Renal cortical epithelial cell (primary cell): ENCODE data around the gene FTH1. TPM values are rescaled to one million over a fixed set of nuclear protein-coding genes. Genes with fewer than 3 reads are reported as not detected.
A peak's percentile ranks its signal among the peaks of the same experiment; 100 is the strongest.
"Not testable (repeated sequence)": the region's sequence is repeated elsewhere in the genome, so short reads cannot be mapped to it uniquely, and the experiment has no call there.

ENCODE experiments used
- DNase-seq: peaks from one replicate; pipeline ENCODE4 v3.0.0-alpha.2; 2011; ENCODE audit warnings: low read depth
- total RNA-seq: library from RNA; depleted of rRNA; stranded (reverse); fragments of >200 nt; gene quantifications from 2 replicates; pipeline ENCODE4 v1.2.3, GENCODE V29; 2014

FTH1 gene
- total RNA-seq, 1 donor from 2014 or later: 5,018 TPM

DNA sequence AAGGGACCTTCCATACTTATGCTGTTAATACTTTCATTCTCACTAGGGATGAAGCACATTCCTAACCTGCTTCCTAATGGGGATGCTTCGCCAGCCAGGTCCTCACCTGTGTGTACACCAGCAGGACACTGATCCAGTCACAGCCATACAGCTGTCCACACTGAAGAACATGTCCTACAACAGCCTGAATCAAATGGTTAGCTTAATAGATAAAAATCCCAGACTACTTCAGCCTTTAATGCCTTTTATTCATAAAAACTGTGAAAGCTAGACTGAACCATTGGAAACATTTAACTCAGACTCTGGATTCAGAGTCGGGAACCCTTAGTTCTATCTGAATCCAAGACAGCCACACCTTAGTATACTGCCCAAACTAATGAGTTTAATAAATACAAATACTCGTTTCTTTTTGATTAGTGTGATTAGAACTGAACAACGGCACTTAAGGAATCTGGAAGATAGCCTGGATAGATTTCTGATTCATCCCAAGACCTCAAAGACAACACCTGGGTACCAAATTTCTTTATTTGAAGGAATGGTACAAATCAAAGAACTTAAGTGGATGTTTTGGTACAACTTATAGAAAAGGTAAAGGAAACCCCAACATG lies 3.3 kb downstream of the FTH1 start:
- no peak for DNase-seq

DNA sequence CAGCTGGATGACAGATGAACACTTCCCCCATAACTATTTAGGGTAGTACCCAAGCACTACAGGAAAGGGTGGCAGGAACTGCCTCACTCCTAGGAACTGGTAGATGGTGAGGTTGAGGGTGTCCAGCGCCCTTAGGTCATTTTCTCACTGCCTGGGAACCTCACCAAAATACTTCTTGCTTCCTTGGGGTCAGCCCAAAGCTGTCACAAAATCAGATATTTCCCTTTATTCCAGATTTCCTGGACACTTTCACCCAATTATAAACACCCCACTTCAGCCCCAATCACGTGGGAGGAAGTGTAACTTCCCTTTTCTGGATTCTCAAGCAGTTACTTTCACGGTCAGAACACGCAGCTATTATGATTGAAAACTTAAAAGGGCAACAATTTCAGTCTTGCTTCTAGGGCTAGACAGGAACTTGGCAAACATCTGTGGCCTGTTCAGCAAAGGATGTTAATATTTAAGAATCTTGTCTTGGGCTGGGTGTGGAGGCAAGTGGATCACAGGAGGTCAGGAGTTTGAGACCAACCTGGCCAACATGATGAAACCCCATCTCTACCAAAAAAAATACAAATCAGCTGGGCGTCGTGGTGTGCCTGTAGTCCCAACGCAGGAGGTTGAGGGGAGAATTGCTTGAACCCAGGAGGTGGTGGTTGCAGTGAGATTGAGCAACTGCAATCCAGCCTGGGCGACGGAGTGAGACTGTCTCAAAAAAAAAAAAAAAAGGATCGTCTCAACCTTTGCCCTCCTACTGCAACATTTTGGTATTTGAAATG lies 4.0 kb downstream of the FTH1 start:
- DNase-seq: peak; percentile 87

DNA sequence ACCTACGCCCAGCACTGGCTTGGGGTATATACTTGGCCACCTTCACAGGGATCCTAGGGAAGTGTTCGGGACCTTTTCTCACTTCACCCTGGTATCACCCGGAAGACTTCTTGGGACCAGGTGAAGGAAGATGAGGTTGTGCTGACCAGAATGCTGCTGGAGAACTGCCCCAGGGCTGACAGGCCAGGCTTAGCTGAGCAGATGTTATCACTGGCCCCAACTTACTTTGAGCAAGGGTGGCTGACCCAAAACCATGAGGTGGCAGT lies 4.5 kb downstream of the FTH1 start:
- peak; percentile 81 for DNase-seq

DNA sequence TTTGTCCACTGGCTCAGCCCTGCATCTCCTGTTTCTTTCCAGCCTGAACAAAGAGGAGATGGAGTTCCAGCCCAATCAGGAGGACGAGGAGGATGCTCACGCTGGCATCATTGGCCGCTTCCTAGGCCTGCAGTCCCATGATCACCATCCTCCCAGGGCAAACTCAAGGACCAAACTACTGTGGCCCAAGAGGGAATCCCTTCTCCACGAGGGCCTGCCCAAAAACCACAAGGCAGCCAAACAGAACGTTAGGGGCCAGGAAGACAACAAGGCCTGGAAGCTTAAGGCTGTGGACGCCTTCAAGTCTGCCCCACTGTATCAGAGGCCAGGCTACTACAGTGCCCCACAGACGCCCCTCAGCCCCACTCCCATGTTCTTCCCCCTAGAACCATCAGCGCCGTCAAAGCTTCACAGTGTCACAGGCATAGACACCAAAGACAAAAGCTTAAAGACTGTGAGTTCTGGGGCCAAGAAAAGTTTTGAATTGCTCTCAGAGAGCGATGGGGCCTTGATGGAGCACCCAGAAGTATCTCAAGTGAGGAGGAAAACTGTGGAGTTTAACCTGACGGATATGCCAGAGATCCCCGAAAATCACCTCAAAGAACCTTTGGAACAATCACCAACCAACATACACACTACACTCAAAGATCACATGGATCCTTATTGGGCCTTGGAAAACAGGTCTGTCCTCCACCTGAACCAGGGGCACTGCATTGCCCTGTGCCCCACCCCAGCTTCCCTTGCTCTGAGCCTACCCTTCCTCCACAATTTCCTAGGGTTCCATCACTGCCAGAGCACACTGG lies 5.0 kb downstream of the FTH1 start:
- peak; percentile 50 for DNase-seq

DNA sequence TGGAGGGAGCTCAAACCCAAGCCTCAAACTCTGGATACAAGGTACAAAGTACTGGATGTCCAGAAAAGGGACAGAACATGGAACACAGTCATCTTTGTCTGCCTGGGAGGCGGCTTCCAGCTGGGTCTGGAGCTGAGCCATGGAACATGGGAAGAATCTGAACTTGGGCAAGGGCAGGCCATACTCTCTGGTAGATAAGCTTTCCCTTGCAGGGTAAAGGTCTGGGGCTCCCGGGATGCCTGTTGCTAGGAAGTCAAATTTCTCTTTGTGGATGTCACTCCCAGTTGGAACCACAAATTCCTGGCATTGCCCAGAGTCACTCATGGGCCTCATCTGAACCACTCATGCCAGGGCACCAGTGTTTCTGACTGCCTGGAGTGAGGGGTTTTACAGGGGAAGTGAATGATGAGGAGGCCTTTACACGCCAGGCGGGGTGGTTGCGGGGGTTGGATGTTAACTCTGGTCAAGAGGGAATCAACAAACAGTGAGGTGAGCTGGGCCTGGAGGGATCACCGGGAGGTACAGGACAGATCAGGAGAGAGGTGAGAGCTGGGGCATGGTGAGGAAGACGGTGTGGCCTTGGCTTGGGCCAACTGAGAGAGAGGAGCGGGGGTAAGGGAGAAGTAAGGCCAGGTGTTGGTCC lies 5.7 kb downstream of the FTH1 start:
- DNase-seq: peak; percentile 89

DNA sequence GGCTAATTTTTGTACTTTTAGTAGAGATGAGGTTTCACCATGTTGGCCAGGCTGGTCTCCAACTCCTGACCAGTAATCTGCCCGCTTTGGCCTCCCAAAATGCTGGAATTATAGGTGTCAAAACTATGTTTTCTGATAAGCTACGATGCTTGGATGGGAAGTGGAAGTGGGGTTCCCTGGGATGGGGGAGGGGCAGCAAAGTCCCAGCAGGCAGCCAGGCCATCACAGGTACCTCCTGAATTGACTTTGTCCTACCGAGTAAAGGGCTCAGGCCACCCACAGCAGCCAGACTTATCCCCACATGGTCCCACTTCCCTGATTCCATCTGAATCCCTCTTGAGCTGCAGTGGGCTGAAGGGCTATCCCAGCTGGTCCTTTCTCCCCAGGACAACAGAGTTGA lies 6.9 kb downstream of the FTH1 start:
- DNase-seq: no peak

DNA sequence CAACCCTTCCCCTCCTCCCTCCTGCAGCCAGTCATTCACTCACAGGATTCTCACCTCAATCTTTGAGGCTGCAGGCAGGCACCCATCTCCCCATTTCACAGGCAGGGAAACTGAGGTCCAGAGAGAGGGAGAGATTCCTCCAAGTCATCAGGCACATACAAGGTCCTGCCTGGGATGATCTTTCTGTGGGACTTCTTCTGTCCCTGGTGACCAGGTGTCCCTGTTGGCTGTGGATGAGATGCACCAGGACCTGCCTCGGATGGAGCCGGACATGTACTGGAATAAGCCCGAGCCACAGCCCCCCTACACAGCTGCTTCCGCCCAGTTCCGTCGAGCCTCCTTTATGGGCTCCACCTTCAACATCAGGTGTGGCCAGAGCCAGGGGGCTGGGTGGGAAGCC lies 7.8 kb downstream of the FTH1 start:
- no peak for DNase-seq

DNA sequence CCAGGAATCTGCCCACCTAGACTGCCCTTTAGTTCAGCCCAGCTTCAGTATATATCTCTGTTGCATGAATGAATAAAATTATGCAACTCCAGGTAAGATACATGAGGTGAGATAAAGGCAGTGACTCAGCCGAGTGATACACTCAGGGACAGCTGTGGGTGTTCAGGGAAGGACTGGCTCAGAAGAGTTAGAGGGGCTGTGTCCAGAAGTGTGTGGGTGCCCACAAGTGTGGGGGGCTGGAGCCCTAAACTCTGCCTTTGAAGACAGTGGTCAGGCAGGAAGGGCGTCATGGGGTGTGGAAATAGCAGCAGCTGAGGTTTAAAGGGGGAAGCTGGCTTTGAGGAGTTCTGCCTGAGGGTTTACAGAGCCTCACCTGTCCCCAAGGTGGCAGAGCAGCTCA lies 8.3 kb downstream of the FTH1 start:
- DNase-seq: no peak

DNA sequence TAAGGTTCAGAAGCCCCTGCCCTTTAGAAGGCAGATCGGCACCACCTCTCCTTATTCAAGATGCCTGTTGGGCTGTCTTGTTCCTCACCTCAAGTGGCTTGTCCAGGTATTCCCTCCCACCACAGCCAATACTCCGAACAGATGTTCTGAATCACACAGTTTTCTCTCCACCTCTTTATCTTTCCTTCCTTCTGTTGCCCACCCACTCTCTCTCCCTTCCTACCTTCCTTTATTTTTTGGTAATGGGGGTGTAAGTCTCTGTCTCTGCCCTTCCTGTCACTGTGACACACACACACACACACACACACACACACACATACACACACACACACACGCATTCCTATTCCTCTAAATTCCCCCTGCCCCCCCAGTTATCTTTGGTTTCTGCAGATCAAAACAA lies 8.8 kb downstream of the FTH1 start:
- no peak for DNase-seq

DNA sequence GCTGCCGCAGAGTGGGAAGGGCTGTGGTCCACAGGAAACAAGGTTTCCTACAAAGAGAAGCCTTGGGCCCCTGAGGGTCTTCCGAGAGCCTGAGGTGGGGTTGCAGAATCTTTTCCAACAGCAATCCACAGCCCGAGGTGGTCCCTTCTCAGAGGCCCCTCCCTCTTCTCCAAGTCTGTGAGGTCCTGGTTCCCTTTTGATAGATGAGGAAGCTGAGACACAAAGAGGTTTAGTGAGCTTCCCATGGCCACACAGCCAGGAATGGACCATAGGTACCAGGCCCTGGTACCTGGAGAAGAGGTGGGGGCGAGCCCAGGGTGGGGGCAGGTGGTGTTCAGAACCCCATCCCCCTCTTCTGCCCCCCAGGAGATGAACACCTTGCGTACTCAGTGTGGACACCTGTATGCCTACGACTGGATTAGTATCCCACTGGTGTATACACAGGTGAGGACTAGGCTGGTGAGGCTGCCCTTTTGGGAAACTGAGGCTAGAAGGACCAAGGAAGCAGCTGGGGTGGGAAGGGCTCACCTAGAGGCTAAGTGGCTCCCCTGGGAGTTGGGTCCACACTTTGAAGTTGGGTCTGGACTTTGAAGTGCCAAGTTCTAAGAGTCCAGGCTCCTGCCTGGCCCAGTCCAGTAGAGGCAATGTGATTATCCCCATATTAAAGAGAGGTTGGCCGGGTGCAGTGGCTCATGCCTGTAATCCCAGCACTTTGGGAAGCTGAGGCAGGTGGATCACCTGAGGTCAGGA lies 10.2 kb downstream of the FTH1 start:
- no peak for DNase-seq

DNA sequence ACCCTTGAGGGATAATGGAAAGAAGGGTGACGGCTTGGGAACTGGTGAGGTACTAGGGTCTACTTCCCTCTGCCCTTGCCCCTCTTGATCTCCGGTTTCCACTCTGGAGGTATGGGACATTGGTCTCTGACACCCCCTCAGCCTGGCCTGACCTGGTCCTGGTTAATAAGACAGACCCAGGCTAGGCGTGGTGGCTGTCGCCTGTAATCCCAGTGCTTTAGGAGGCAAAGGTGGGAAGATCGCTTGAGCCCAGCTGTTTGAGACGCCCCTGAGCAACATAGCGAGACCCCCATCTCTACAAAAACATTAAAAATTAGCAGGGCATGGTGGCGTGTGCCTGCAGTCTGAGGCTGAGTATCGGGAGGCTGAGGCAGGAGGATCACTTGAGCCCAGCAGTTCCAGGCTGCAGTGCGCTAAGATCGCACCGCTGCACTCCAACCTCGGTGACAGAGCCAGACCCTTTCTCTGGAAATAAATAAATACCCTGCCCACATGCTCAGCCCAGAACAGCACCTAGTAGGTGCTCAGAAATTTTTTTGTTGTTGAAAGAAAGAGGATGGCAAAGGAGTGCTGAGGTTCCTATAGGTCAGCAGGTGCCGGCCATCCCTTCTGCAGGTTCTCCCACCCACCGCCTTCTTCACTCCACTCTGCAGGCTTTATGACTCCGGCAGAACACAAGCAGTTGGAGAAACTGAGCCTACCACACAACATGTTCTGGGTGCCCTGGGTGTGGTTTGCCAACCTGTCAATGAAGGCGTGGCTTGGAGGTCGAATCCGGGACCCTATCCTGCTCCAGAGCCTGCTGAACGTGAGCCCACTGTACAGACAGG lies 11.0 kb downstream of the FTH1 start:
- DNase-seq: no peak

DNA sequence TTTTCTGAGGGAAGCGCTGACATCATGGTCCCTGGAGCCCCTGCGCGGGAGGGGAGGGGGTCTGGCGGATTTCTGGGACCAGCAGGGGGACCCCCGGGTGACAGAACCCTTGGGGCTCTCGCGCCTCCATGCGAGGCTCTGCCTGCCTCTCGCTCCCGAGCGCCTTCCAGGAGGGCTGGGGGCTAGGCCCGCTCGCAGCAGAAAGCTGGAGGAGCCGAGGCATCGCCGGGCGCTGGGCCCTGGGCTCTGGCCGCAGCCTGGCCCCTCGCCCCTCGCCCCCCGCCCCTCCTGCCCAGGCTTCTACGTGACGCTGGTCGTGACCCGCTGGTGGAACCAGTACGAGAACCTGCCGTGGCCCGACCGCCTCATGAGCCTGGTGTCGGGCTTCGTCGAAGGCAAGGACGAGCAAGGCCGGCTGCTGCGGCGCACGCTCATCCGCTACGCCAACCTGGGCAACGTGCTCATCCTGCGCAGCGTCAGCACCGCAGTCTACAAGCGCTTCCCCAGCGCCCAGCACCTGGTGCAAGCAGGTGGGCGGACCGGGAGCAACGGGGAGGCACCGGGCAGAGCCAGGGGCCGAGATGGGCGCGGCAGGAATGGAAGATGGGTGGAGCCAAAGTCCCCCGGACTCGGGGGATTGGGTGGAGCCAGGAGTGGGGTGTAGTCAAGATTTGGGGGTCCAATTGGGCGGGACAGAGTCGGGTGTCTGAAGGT lies 11.9 kb downstream of the FTH1 start:
- no peak for DNase-seq

DNA sequence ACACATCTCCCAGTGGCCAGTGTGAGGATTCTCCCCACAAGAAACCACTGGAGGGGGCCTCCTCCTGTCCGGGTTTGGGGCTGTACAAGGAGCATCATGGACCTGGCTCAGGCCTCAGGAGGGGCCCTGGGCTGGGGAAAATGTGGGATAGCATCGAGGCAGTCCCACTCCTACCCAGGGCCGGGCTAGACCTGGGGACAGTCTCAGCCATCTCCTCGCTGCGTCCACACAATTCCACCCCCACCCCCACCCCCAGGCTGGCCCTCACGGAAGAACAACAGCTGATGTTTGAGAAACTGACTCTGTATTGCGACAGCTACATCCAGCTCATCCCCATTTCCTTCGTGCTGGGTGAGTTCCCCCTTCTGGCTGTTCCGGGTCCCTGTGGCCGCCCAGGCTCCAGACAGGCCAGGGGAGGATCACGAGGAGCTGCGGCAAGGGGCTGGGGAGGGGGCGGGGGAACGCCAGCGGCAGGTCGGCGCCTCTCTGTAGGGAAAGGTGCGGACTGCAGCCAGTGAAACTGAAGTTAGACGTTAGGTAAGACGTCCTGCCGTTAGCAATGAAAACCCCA lies 12.5 kb downstream of the FTH1 start:
- DNase-seq: peak; percentile 80

DNA sequence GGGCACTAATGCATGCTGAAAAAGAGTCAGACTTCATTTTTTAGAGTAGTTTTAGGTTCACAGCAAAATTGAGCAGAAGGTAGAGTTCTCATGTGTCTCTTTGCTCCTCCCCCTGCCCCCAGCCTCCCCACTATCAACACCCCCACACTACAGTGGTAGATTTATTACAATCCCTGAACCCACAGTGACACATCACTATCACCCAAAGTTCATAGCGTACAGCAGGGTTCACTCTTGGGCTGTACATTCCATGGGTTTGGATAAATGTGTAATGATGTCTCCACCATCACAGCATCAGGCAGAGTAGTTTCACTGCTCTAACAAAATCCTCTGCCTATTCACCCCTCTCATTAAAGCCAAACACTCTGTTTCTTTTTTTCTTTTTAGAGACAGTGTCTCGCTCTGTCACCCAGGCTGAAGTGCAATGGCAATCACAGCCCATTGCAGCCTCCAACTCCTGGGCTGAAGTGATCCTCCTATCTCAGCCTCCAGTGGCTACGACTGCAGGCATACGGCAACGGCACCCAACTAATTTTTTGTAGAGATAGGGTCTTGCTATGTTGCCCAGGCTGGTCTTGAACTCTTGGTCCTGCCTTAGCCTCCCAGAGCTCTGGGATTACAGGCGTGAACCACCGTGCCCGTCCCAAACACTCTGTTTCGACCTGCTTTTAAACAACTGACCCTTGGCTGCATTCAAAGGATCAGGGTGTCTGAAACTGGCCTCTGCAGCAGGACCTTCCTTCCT lies 13.2 kb downstream of the FTH1 start:
- DNase-seq: no peak

DNA sequence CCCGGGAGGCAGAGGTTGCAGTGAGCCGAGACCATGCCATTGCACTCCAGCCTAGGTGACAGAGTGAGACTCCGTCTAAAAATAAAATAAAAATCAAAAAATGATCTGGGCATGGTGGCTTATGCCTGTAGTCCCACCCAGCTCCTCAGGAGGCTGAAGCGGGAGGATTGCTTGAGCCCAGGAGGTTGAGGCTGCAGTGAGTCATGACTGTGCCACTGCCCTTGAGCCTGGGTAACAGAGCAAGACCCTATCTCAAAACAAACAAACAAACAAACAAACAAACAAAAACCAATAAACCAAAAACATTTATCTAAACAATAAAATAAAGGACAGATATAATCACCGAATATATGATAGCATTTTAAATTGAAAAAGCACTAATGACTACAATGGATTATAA lies 13.8 kb downstream of the FTH1 start:
- not testable (repeated sequence) for DNase-seq

DNA sequence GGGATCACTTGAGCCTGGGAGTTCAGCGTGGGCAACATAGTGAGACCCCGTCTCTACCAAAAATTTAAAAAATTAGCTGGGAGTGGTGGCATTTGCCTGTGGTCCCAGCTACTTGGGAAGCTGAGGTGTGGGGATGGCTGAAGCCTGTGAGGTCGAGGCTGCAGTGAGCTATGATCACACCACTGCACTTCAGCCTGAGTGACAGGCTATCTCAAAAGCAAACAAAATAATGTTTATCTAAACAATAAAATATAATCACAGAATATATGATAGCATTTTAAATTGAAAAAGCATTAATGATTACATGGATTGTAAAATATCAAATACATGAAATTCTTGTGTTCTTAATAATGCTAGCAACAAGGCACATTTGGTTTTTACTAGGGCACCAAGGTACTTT lies 14.6 kb downstream of the FTH1 start:
- DNase-seq: no peak

DNA sequence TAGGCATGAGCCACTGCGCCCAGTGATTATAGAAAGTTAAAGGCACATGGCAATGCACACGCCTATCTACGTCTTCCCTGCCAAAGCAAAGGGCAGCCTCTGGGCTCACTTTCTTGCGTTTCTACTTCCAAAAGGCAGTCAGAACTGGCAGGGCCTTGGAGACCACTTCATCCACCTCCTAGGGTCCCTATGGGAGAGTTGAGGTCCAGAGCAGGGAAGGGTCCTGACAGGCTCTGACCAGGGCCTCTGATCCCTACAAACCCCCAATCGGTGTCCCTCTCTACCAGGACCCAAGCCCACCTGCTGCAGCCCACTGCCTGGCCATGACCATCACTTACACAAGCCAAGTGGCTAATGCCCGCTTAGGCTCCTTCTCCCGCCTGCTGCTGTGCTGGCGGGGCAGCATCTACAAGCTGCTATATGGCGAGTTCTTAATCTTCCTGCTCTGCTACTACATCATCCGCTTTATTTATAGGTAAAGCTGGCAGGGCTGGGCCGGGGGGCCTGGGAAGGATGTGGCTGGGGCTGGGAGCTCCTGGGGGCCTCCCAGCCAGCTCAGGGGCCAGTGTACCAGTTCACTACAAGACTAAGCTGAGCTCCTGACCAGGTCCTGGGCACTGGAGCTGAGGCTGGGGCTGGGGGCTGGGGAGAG lies 15.8 kb downstream of the FTH1 start:
- no peak for DNase-seq

DNA sequence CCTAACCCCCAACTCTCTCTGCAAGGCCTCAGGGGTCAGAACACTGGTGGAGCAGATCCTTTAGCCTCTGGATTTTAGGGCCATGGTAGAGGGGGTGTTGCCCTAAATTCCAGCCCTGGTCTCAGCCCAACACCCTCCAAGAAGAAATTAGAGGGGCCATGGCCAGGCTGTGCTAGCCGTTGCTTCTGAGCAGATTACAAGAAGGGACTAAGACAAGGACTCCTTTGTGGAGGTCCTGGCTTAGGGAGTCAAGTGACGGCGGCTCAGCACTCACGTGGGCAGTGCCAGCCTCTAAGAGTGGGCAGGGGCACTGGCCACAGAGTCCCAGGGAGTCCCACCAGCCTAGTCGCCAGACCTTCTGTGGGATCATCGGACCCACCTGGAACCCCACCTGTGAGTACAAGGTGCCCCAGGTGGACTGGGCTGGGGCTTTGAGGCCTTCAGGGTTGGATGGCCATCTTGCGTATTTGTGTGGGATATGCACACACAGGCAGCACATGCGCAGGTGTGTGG lies 17.3 kb downstream of the FTH1 start, which contains the start of gene BEST1:
TSS of gene BEST1 (plus strand) at position 317 of the 513 bp plus-strand sequence. CDS start 1,456 bp downstream, outside the sequence.
- no peak for DNase-seq
